ENCODE results near the gene REXO5.

The REXO5 gene

DNA sequence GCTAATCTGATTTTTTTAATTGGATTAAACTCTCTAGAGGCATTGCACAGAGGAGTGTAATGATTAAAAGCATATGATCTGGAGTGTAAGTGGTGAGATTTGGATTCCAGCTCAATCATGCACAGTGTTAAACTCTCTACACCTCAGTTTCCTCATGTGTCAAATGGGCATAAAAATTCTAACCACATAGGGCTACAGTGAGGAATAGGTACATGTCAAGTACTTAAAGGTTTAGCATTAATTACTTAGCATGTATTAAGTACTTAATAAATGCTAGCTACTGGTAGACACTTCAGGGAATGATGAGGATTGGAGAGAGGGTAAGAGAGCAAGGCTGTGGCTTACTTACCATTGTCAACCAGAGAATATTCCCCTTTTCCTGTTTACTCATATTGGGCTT lies 17.2 kb upstream of the REXO5 start:
- no peak overlapping the region for H3K27ac ChIP-seq (ENCODE audit: low read depth, low read length)
- no peak overlapping the region for H2BK120ac ChIP-seq (ENCODE audit: low read depth, low read length)
- H4K8ac ChIP-seq (ENCODE audit: low read depth, low read length), result no peak overlapping the region
- H3K4ac ChIP-seq (ENCODE audit: low read depth, low read length), result no peak overlapping the region
- no peak overlapping the region for H3K4me2 ChIP-seq (ENCODE audit: low read length)
- no peaks in the 10 kb centered on the region for H3K36me3 ChIP-seq (ENCODE audit: control insufficient read depth, insufficient read depth, low read length)
- no peak overlapping the region for H2BK5ac ChIP-seq (ENCODE audit: low read length)
- no peak overlapping the region for H3K18ac ChIP-seq (ENCODE audit: low read length)
- no peak overlapping the region for H3K56ac ChIP-seq (ENCODE audit: low read length)
- H3K4me3 ChIP-seq (ENCODE audit: low read length), result no peak overlapping the region
- no peaks in the 10 kb centered on the region for H3K4me1 ChIP-seq (ENCODE audit: control insufficient read depth, low read depth, low read length)
- no peak overlapping the region for H3K9ac ChIP-seq (ENCODE audit: low read length)
- H2AK5ac ChIP-seq (ENCODE audit: low read length), result no peak overlapping the region
- H4K5ac ChIP-seq (ENCODE audit: low read length), result no peak overlapping the region
- no peaks in the 10 kb centered on the region for H3K27me3 ChIP-seq (ENCODE audit: insufficient read depth, low read length, poor library complexity)
- no peak for DNase-seq
- H3K79me1 ChIP-seq (ENCODE audit: low read length), result no peaks in the 10 kb centered on the region
- no peak overlapping the region for H3K23ac ChIP-seq (ENCODE audit: low read length)
- no peaks in the 10 kb centered on the region for H3K79me2 ChIP-seq (ENCODE audit: control insufficient read depth, insufficient read depth, low read length)
- H2BK15ac ChIP-seq (replicated peaks; ENCODE audit: low read depth), result no peak overlapping the region

DNA sequence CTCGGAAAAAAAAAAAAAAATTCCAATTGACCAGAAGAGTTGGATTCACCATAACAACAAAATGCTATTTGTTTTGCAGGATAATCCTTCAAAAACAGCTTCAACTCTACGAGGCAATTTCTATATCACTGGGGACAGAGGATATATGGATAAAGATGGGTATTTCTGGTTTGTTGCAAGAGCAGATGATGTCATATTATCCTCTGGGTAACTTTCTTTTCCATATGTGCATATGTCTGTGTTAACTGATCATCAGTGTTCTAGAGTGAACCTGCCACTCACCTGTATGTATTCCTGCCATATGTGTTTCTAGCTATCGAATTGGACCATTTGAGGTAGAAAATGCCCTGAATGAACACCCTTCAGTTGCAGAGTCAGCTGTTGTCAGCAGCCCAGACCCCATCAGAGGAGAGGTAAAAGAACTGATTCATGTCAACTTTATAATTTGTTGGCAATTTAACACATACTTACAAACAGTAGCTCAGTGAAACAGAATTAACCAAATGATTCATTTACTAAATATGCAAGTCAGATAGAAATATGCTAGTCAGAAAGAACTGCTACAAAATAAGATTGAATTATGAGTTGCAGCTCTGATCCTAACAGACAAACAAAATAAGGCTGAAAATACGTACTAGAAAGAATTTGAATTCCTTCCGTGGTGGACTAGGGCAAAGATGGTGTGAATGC lies 14.3 kb upstream of the REXO5 start:
- no peak overlapping the region for H2BK15ac ChIP-seq (replicated peaks; ENCODE audit: low read depth)
- H3K36me3 ChIP-seq (ENCODE audit: control insufficient read depth, insufficient read depth, low read length), result no peaks in the 10 kb centered on the region
- no CpG with 5 or more reads among the region's 5 CpGs for WGBS (ENCODE audit: extremely low coverage, insufficient coverage, low lambda C conversion rate)
- no peak overlapping the region for H3K4ac ChIP-seq (ENCODE audit: low read depth, low read length)
- no peaks in the 10 kb centered on the region for H3K79me2 ChIP-seq (ENCODE audit: control insufficient read depth, insufficient read depth, low read length)
- no peak overlapping the region for H3K9ac ChIP-seq (ENCODE audit: low read length)
- no peak overlapping the region for H2BK120ac ChIP-seq (ENCODE audit: low read depth, low read length)
- H3K4me1 ChIP-seq (ENCODE audit: control insufficient read depth, low read depth, low read length), result no peaks in the 10 kb centered on the region
- H3K18ac ChIP-seq (ENCODE audit: low read length), result no peak overlapping the region
- H3K23ac ChIP-seq (ENCODE audit: low read length), result no peak overlapping the region
- no peak overlapping the region for H4K5ac ChIP-seq (ENCODE audit: low read length)
- no peaks in the 10 kb centered on the region for H3K79me1 ChIP-seq (ENCODE audit: low read length)
- H4K8ac ChIP-seq (ENCODE audit: low read depth, low read length), result no peak overlapping the region
- no peak for DNase-seq
- H2BK5ac ChIP-seq (ENCODE audit: low read length), result no peak overlapping the region
- H2AK5ac ChIP-seq (ENCODE audit: low read length), result no peak overlapping the region
- H3K4me2 ChIP-seq (ENCODE audit: low read length), result no peak overlapping the region
- H3K4me3 ChIP-seq (ENCODE audit: low read length), result no peak overlapping the region
- H3K27ac ChIP-seq (ENCODE audit: low read depth, low read length), result no peak overlapping the region
- no peaks in the 10 kb centered on the region for H3K27me3 ChIP-seq (ENCODE audit: insufficient read depth, low read length, poor library complexity)
- H3K56ac ChIP-seq (ENCODE audit: low read length), result no peak overlapping the region

DNA sequence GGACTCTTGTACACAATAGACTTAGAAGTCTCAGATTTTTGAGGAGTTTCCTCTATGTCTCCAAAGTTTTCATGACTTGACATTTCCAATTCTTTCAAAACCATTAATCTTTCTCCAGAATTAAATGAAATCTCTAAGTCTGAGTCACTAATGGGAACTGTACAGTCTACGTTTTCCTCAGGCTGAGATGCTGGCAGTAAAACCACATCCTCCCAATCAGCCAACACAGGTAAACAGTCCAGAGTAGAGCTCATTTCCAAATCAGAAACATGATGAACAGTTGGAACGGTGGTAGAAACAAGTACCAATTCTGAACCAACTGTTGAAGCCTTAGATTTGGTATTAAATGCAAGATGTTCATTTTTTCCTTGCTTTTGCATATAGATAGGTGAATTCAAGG lies 8.0 kb upstream of the REXO5 start:
- no peak overlapping the region for H3K56ac ChIP-seq (ENCODE audit: low read length)
- no peaks in the 10 kb centered on the region for H3K36me3 ChIP-seq (ENCODE audit: control insufficient read depth, insufficient read depth, low read length)
- H4K5ac ChIP-seq (ENCODE audit: low read length), result no peak overlapping the region
- H3K4ac ChIP-seq (ENCODE audit: low read depth, low read length), result no peak overlapping the region
- H2AK5ac ChIP-seq (ENCODE audit: low read length), result no peak overlapping the region
- WGBS (ENCODE audit: extremely low coverage, insufficient coverage, low lambda C conversion rate), result no CpG with 5 or more reads among the region's 2 CpGs
- H2BK15ac ChIP-seq (replicated peaks; ENCODE audit: low read depth), result no peak overlapping the region
- H2BK5ac ChIP-seq (ENCODE audit: low read length), result no peak overlapping the region
- H3K27me3 ChIP-seq (ENCODE audit: insufficient read depth, low read length, poor library complexity), result no peaks in the 10 kb centered on the region
- H3K4me2 ChIP-seq (ENCODE audit: low read length), result no peak overlapping the region
- no peak overlapping the region for H4K8ac ChIP-seq (ENCODE audit: low read depth, low read length)
- H3K23ac ChIP-seq (ENCODE audit: low read length), result no peak overlapping the region
- no peaks in the 10 kb centered on the region for H3K4me1 ChIP-seq (ENCODE audit: control insufficient read depth, low read depth, low read length)
- H3K79me1 ChIP-seq (ENCODE audit: low read length), result no peaks in the 10 kb centered on the region
- H3K18ac ChIP-seq (ENCODE audit: low read length), result no peak overlapping the region
- no peak overlapping the region for H3K27ac ChIP-seq (ENCODE audit: low read depth, low read length)
- DNase-seq, result no peak
- no peak overlapping the region for H2BK120ac ChIP-seq (ENCODE audit: low read depth, low read length)
- H3K9ac ChIP-seq (ENCODE audit: low read length), result no peak overlapping the region
- no peaks in the 10 kb centered on the region for H3K79me2 ChIP-seq (ENCODE audit: control insufficient read depth, insufficient read depth, low read length)
- H3K4me3 ChIP-seq (ENCODE audit: low read length), result no peak overlapping the region

DNA sequence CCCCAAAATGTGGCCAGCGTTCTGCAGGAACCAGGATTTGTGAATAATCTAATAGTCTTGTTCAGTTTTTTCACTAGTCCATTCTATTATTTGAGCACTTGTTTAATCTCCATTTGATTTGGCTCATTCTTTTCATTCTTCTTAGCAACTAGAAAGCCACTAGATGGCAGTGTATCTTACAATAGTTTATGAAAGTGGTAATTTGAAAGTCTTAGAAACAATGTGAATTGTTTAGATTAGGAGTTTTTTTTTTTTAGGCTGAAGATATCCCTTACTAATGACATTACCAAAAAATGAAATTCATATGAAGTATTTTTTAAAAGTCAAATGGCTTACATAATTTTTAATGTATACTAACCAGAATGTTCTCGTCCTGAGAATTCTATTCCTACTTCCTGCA lies 6.7 kb upstream of the REXO5 start:
- H4K8ac ChIP-seq (ENCODE audit: low read depth, low read length), result no peak overlapping the region
- H3K36me3 ChIP-seq (ENCODE audit: control insufficient read depth, insufficient read depth, low read length), result no peaks in the 10 kb centered on the region
- H3K56ac ChIP-seq (ENCODE audit: low read length), result no peak overlapping the region
- no peak overlapping the region for H3K4ac ChIP-seq (ENCODE audit: low read depth, low read length)
- no peak overlapping the region for H3K9ac ChIP-seq (ENCODE audit: low read length)
- H3K4me1 ChIP-seq (ENCODE audit: control insufficient read depth, low read depth, low read length), result no peaks in the 10 kb centered on the region
- no peak overlapping the region for H3K18ac ChIP-seq (ENCODE audit: low read length)
- H3K79me1 ChIP-seq (ENCODE audit: low read length), result no peaks in the 10 kb centered on the region
- WGBS (ENCODE audit: extremely low coverage, insufficient coverage, low lambda C conversion rate), result no CpG with 5 or more reads among the region's 2 CpGs
- no peak overlapping the region for H2BK120ac ChIP-seq (ENCODE audit: low read depth, low read length)
- H3K4me3 ChIP-seq (ENCODE audit: low read length), result no peak overlapping the region
- no peak overlapping the region for H3K27ac ChIP-seq (ENCODE audit: low read depth, low read length)
- H2BK5ac ChIP-seq (ENCODE audit: low read length), result no peak overlapping the region
- no peak overlapping the region for H3K23ac ChIP-seq (ENCODE audit: low read length)
- H4K5ac ChIP-seq (ENCODE audit: low read length), result no peak overlapping the region
- H3K4me2 ChIP-seq (ENCODE audit: low read length), result no peak overlapping the region
- no peak overlapping the region for H2BK15ac ChIP-seq (replicated peaks; ENCODE audit: low read depth)
- no peak for DNase-seq
- H3K27me3 ChIP-seq (ENCODE audit: insufficient read depth, low read length, poor library complexity), result no peaks in the 10 kb centered on the region
- no peaks in the 10 kb centered on the region for H3K79me2 ChIP-seq (ENCODE audit: control insufficient read depth, insufficient read depth, low read length)
- H2AK5ac ChIP-seq (ENCODE audit: low read length), result no peak overlapping the region

DNA sequence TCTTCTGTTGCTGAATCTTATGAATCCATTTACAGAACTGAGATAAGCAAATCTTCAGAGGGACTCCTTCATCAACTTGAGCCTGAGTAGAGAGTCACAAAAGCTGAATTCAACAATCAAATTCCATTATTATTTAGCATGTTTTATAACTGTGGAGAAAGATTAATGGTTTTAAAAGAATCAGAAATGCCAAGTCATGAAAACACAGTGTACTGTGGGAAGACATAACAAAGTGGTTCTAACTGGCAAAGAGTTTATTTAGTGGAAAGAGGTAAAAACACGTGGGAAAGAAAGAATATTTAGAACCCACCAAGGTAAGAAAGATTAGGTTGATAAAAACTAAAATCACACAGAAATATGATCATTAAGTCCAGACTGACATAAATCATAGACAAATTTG lies 5.0 kb upstream of the REXO5 start:
- H3K9ac ChIP-seq (ENCODE audit: low read length), result no peak overlapping the region
- no peaks in the 10 kb centered on the region for H3K79me1 ChIP-seq (ENCODE audit: low read length)
- H3K23ac ChIP-seq (ENCODE audit: low read length), result no peak overlapping the region
- no peak overlapping the region for H3K27ac ChIP-seq (ENCODE audit: low read depth, low read length)
- H3K56ac ChIP-seq (ENCODE audit: low read length), result no peak overlapping the region
- no peak overlapping the region for H4K5ac ChIP-seq (ENCODE audit: low read length)
- no CpG with 5 or more reads among the region's 1 CpG for WGBS (ENCODE audit: extremely low coverage, insufficient coverage, low lambda C conversion rate)
- no peaks in the 10 kb centered on the region for H3K4me1 ChIP-seq (ENCODE audit: control insufficient read depth, low read depth, low read length)
- no peak overlapping the region for H3K4ac ChIP-seq (ENCODE audit: low read depth, low read length)
- H2AK5ac ChIP-seq (ENCODE audit: low read length), result no peak overlapping the region
- H4K8ac ChIP-seq (ENCODE audit: low read depth, low read length), result no peak overlapping the region
- H3K4me3 ChIP-seq (ENCODE audit: low read length), result no peak overlapping the region
- no peaks in the 10 kb centered on the region for H3K27me3 ChIP-seq (ENCODE audit: insufficient read depth, low read length, poor library complexity)
- no peak overlapping the region for H2BK120ac ChIP-seq (ENCODE audit: low read depth, low read length)
- no peaks in the 10 kb centered on the region for H3K79me2 ChIP-seq (ENCODE audit: control insufficient read depth, insufficient read depth, low read length)
- DNase-seq, result no peak
- no peaks in the 10 kb centered on the region for H3K36me3 ChIP-seq (ENCODE audit: control insufficient read depth, insufficient read depth, low read length)
- no peak overlapping the region for H2BK15ac ChIP-seq (replicated peaks; ENCODE audit: low read depth)
- no peak overlapping the region for H3K18ac ChIP-seq (ENCODE audit: low read length)
- H3K4me2 ChIP-seq (ENCODE audit: low read length), result no peak overlapping the region
- H2BK5ac ChIP-seq (ENCODE audit: low read length), result no peak overlapping the region

DNA sequence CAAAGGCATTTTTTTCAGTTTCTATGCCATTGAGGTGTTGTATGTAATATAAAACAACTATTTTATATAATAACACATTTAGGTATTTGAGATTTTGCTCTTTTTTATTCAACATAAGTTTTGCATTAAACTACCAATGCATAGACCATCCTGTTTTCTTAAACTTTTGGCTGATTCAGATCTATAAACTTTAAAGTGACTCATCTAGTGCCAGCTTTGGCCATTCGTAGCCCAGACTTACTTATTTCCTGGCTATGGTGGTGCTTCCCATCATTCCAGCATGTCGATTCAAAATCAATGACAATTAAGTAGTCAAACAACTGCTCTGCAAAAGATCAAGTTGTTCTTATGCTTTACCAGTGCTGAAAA lies 3.2 kb upstream of the REXO5 start:
- no peak overlapping the region for H3K9ac ChIP-seq (ENCODE audit: low read length)
- no peaks in the 10 kb centered on the region for H3K79me1 ChIP-seq (ENCODE audit: low read length)
- no peak overlapping the region for H2BK15ac ChIP-seq (replicated peaks; ENCODE audit: low read depth)
- no peak overlapping the region for H3K23ac ChIP-seq (ENCODE audit: low read length)
- H3K27me3 ChIP-seq (ENCODE audit: insufficient read depth, low read length, poor library complexity), result no peaks in the 10 kb centered on the region
- H3K56ac ChIP-seq (ENCODE audit: low read length), result no peak overlapping the region
- no peaks in the 10 kb centered on the region for H3K79me2 ChIP-seq (ENCODE audit: control insufficient read depth, insufficient read depth, low read length)
- H4K5ac ChIP-seq (ENCODE audit: low read length), result no peak overlapping the region
- no peaks in the 10 kb centered on the region for H3K36me3 ChIP-seq (ENCODE audit: control insufficient read depth, insufficient read depth, low read length)
- H3K4me3 ChIP-seq (ENCODE audit: low read length), result no peak overlapping the region
- H3K4ac ChIP-seq (ENCODE audit: low read depth, low read length), result no peak overlapping the region
- H2BK120ac ChIP-seq (ENCODE audit: low read depth, low read length), result no peak overlapping the region
- no peak overlapping the region for H2AK5ac ChIP-seq (ENCODE audit: low read length)
- H3K4me2 ChIP-seq (ENCODE audit: low read length), result no peak overlapping the region
- H2BK5ac ChIP-seq (ENCODE audit: low read length), result no peak overlapping the region
- no peaks in the 10 kb centered on the region for H3K4me1 ChIP-seq (ENCODE audit: control insufficient read depth, low read depth, low read length)
- no peak overlapping the region for H4K8ac ChIP-seq (ENCODE audit: low read depth, low read length)
- no peak for DNase-seq
- H3K27ac ChIP-seq (ENCODE audit: low read depth, low read length), result no peak overlapping the region
- H3K18ac ChIP-seq (ENCODE audit: low read length), result no peak overlapping the region
- no CpG with 5 or more reads among the region's 2 CpGs for WGBS (ENCODE audit: extremely low coverage, insufficient coverage, low lambda C conversion rate)
